ENCODE results near the gene S1PR1.
"Not testable (repeated sequence)": the region's sequence is repeated elsewhere in the genome, so short reads cannot be mapped to it uniquely, and the experiment has no call there.

S1PR1 gene

DNA sequence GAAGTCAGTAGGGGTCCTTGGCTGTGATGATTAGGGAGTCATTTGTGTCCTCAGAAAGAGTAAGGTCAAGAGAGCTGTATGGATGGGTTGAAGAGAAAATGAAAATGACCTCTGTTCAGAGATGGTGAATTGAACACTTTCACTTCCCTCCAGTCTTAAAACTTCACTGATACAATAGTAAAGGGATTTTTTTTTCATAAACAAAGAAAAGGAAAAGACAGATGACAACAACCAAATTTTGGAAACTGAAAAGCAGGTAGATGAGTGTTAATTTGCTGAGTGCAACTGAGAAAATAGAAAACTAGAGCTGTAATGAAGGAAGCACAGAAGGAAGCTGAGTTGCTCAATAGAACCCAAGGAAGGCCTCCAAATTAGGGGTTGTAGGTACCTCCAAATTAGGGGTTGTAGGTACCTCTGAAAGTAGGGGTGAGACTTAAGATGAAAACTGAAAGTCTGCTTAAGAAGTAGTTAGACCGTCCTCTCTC lies 14.8 kb upstream of the S1PR1 start:
- no peak for DNase-seq (ENCODE audit: extremely low read depth, low read depth)
- TF ChIP-seq, protein P1, sequence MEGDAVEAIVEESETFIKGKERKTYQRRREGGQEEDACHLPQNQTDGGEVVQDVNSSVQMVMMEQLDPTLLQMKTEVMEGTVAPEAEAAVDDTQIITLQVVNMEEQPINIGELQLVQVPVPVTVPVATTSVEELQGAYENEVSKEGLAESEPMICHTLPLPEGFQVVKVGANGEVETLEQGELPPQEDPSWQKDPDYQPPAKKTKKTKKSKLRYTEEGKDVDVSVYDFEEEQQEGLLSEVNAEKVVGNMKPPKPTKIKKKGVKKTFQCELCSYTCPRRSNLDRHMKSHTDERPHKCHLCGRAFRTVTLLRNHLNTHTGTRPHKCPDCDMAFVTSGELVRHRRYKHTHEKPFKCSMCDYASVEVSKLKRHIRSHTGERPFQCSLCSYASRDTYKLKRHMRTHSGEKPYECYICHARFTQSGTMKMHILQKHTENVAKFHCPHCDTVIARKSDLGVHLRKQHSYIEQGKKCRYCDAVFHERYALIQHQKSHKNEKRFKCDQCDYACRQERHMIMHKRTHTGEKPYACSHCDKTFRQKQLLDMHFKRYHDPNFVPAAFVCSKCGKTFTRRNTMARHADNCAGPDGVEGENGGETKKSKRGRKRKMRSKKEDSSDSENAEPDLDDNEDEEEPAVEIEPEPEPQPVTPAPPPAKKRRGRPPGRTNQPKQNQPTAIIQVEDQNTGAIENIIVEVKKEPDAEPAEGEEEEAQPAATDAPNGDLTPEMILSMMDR (IDR thresholded peaks at IDR 0.05; ENCODE audit: low read depth, low read length): no peak

DNA sequence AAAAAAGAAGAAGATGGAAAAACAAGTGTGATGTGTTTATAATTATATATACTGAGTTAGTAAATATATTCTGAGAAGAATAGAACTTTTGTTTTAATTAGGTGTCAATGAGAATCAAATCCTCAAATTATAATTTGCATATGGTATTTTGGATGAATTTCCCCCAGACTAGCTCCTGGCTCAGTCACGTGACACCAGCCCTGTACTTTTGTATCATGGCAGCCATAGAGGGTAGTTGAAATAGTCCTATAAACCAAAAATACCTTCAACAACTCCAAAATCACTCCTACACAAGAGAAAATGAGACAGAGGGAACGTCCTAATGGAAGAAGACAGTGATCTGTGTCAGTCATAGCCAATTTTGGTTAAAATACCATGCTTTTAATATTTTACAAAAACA lies 9.0 kb upstream of the S1PR1 start:
- TF ChIP-seq, protein P1 (IDR thresholded peaks at IDR 0.05; ENCODE audit: low read depth, low read length): no peak
- DNase-seq (ENCODE audit: extremely low read depth, low read depth): no peak

DNA sequence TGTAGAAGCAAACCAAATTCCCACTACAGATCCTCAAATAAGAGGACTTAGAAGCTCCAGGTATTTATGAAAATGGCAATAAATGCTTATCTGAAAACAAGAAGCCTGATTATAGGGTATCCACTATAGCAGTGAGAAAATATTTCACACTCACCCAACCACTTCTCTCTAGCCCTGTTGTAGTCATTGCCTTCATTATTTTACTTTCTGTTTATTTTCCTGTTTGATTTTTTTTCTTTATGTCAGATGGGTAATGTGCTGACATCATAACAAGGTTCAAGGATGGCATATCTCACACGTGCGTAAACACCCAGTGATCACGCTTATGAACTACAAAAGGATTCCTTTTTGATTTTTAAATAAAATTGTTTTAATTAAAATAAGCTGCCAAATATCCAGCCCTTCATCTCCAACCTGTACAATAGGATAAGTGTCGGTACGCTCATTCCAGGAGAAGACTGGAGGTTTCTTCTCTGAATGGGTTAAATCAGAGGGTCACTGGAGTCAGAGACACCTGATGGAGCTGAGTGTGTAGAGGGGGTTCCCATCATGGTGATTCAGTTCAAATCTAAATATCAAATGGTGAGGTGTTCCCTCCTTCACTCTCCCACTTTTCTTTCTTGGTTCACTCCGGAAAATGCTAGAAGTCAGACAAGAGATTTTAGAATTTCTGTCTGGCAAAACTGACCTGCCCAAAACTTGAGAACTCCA lies 8.2 kb upstream of the S1PR1 start:
- no peak for DNase-seq (ENCODE audit: extremely low read depth, low read depth)
- TF ChIP-seq, protein P1 (IDR thresholded peaks at IDR 0.05; ENCODE audit: low read depth, low read length): no peak

DNA sequence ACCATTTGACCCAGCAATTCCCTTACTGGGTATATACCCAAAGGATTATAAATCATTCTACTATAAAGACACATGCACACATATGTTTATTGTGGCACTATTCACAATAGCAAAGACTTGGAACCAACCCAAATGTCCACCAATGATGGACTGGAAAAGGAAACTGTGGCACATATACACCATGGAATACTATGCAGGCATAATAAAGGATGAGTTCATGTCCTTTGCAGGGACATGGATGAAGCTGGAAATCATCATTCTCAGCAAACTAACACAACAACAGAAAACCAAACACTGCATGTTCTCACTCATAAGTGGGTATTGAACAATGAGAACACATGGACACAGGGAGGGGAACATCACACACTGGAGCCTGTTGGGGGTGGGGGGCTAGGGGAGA lies 4.6 kb upstream of the S1PR1 start:
- not testable (repeated sequence) for DNase-seq (ENCODE audit: extremely low read depth, low read depth)

DNA sequence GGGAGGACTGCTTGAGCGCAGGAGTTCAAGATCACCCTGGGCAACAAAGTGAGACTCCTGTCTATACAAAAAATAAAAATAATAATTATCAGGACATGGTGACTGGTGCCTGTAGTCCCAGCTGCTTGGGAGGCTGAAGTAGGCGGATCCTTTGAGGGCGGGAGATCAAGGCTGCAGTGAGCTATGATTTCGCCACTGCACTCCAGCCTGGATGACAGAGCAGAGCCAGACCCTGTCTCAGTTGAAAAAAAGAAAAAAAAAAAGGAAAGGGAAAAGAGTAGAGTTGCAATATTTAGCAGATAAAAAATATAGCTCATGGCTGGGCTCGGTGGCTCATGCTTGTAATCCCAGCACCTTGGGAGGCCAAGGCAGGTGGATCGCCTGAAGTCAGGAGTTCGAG lies 3.3 kb upstream of the S1PR1 start:
- no peak for DNase-seq (ENCODE audit: extremely low read depth, low read depth)

DNA sequence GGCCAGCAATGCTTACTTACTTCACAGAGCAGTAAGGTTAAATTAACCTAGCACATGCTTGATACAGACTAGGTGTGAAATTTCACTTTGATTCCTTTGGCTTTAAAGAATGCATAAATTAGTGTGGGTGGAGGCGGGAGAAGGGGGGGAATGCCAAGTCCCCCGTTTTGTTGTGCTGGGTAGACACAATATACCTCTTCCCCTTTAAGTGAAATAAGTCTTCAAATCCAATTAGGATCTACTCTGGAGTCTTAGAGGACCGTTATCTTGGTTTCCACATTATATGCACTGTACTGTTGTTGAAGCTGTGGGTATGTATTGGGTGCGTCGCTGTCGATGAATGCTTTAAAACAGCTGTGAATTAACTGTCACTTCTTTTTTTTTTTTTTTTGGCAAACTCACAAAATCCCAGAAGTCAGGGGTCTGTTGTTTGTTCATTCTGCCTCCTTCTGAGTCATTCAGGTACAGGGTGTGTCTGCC lies 1.6 kb upstream of the S1PR1 start:
- TF ChIP-seq, protein P1 (IDR thresholded peaks at IDR 0.05; ENCODE audit: low read depth, low read length): no peak
- DNase-seq (ENCODE audit: extremely low read depth, low read depth): no peak

More for the DNA sequence above, 3.3 kb upstream of the S1PR1 start:
- TF ChIP-seq, protein P1 (IDR thresholded peaks at IDR 0.05; ENCODE audit: low read depth, low read length): no peak

DNA sequence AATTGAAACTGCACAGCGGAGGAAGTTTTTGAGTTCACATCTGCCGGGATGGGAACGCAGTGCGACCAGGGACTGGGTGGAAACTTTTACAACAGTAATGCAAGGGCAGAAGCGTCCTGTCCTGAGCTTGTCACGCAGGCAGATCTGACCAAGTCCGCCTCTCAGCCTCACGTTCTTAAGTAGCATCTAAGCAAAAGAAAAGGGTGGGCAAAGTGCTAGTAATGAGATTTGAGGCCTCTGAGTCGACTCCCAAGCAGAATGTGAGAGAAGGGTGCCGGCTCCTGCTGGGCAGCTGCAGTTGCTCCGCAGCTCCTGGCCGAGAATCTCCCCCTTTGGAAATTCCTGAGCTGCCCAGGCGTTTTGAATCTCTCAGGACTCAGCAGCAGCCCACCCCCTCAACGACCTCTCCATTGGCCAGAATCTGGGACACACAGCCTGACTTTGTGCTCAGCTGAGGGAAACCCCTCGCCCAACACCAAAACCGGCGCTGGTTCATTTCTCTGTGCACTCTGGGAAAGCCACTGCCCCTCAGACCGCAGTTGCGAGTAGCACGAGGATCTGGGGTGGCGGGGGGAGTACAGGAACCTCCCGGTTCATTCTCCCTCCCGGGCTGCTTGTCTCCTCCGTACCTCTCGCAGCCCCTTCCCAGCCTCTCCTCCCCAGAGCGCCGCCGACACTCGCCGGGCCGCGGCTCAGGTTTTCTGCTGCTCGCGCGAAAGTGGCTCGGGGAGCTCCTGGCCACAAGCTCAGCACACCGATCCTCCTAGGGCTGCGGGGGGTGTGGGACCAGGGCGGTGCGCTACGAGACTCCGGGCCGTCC lies 913 bp upstream of the S1PR1 start:
- no peak for DNase-seq (ENCODE audit: extremely low read depth, low read depth)
- TF ChIP-seq, protein P1 (IDR thresholded peaks at IDR 0.05; ENCODE audit: low read depth, low read length): peak; percentile 2
